Activated CD8-positive, alpha-beta T cell treated with anti-CD3 and anti-CD28 coated beads, Interleukin-2, amount 10 ng/mL, durations not matched to agents 7 days and 5 days (primary cell): ENCODE measurements around the gene OR1N2. TPM values are rescaled to one million over a fixed set of nuclear protein-coding genes. Genes with fewer than 3 reads are reported as not detected.
"Not testable (repeated sequence)": the region's sequence is repeated elsewhere in the genome, so short reads cannot be mapped to it uniquely, and the experiment has no call there.

Source experiments
- ATAC-seq: fragments of 150-1000 bp; cut with Tn5 transposase; one replicate; pipeline ENCODE4 v1.10.0; 2021; ENCODE audit warnings: moderate library complexity
- CTCF ChIA-PET: fragments of 350-600 bp; sonication (Branson Sonifier 250); formaldehyde crosslinking; loops from one replicate; lab custom pipeline; 2021; ENCODE audit warnings: antibody characterized with exemption; lab: Charles Lee
- POLR2A ChIA-PET: fragments of 350-600 bp; sonication (Branson Sonifier 250); formaldehyde crosslinking; loops from one replicate; lab custom pipeline; 2021; ENCODE audit warnings: antibody characterized with exemption; lab: Charles Lee
- DNase-seq: peaks from one replicate; pipeline ENCODE4 v3.0.0-alpha.2; 2020
- H3K27ac Mint-ChIP-seq: one replicate; pipeline ENCODE4 v1.8.0; 2021; ENCODE audit warnings: mild to moderate bottlenecking, mixed read lengths
- H3K27me3 Mint-ChIP-seq: one replicate; pipeline ENCODE4 v1.8.0; 2021; ENCODE audit warnings: low read depth, mixed read lengths
- H3K36me3 Mint-ChIP-seq: one replicate; pipeline ENCODE4 v1.8.0; 2021; ENCODE audit warnings: low read depth, mixed read lengths
- H3K4me1 Mint-ChIP-seq: one replicate; pipeline ENCODE4 v1.8.0; 2021; ENCODE audit warnings: low read depth, mixed read lengths
- H3K4me3 Mint-ChIP-seq: one replicate; pipeline ENCODE4 v1.8.0; 2021; ENCODE audit warnings: mild to moderate bottlenecking, mixed read lengths
- H3K9me3 Mint-ChIP-seq: one replicate; pipeline ENCODE4 v1.8.0; 2022; ENCODE audit warnings: mixed read lengths; ENCODE audit not compliant: insufficient read depth
- total RNA-seq, 2 experiments: library from RNA; stranded (reverse); gene quantifications; one replicate each; pipeline ENCODE4 v1.2.3, GENCODE V29; 2021

OR1N2 gene
- not detected for total RNA-seq

- Mint-ChIP-seq H3K36me3 (no peaks in the 10 kb centered on the region), H3K4me1 (no peaks in the 10 kb centered on the region), H3K9me3 (no peaks in the 10 kb centered on the region), H3K27me3 (peaks cover 35% of the 10 kb centered on the region), H3K27ac (no peak within 1 kb of the TSS), H3K4me3 (no peak within 1 kb of the TSS)
- CTCF ChIA-PET = no interaction called here
- ATAC-seq (no peak), DNase-seq (no peak)
- POLR2A ChIA-PET = no interaction called here
These were observed at the start of gene OR1N2 for GRCh38 chr9:122552812-122553211. Gene OR1N2 (plus strand): TSS chr9:122553112. CDS start chr9:122553212, 100 bp downstream.

- ATAC-seq (no peak), DNase-seq (no peak)
- POLR2A ChIA-PET = no interaction called here
- H3K27me3 Mint-ChIP-seq = peaks cover 36% of the 10 kb centered on the region
- CTCF ChIA-PET = no interaction called here
- no peak overlapping the region for H3K27ac Mint-ChIP-seq
- no peaks in the 10 kb centered on the region for H3K36me3 Mint-ChIP-seq
- no peaks in the 10 kb centered on the region for H3K4me1 Mint-ChIP-seq
- H3K4me3 Mint-ChIP-seq = no peak overlapping the region
- no peaks in the 10 kb centered on the region for H3K9me3 Mint-ChIP-seq
These were observed 45.9 kb upstream of the OR1N2 start for GRCh38 chr9:122506964-122507363.

GRCh38 chr9:122510502-122510901 lies 42.4 kb upstream of the OR1N2 start, which contains the start of gene OR1J2:
Gene OR1J2 (plus strand): TSS chr9:122510802. CDS start chr9:122510802, 0 bp downstream.
- no peak within 1 kb of the TSS for H3K4me3 Mint-ChIP-seq
- CTCF ChIA-PET = no interaction called here
- DNase-seq = no peak

GRCh38 chr9:122518226-122518625 lies 34.7 kb upstream of the OR1N2 start:
- DNase-seq (no peak), ATAC-seq (no peak)
- Mint-ChIP-seq H3K4me3 (no peak overlapping the region), H3K27ac (no peak overlapping the region), H3K36me3 (no peaks in the 10 kb centered on the region), H3K9me3 (no peaks in the 10 kb centered on the region), H3K4me1 (no peaks in the 10 kb centered on the region), H3K27me3 (peaks cover 20% of the 10 kb centered on the region)
- POLR2A ChIA-PET = no interaction called here
- CTCF ChIA-PET = interaction anchor here (1.2 kb wide), 1 partner anchor 20 kb away, joined by 3 read pairs; no protein-coding TSS in a partner anchor

More at GRCh38 chr9:122510502-122510901, 42.4 kb upstream of the OR1N2 start, which contains the start of gene OR1J2:
- Mint-ChIP-seq H3K4me1 (no peaks in the 10 kb centered on the region), H3K27ac (no peak within 1 kb of the TSS), H3K27me3 (peaks cover 44% of the 10 kb centered on the region), H3K36me3 (no peaks in the 10 kb centered on the region), H3K9me3 (no peaks in the 10 kb centered on the region)
- no peak for ATAC-seq
- POLR2A ChIA-PET = no interaction called here

DNA sequence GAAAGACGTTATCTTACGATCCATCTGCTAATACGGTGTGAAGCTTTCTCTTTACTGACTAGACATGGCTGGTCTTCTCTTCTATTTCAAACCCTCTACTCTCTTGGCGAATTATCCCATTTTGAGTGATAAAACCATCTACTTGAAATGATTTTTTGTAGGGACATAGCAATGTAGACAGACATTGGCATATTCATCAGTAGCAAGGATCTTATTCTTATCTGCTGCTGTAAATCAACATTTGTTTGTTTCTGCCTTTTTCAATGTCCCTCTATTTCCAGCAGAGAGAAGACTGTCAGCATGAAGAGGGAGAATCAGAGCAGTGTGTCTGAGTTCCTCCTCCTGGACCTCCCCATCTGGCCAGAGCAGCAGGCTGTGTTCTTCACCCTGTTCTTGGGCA lies 34.1 kb upstream of the OR1N2 start, which contains the start of gene OR1J4:
Gene OR1J4 (plus strand): TSS at position 301 of the 400 bp plus-strand sequence. CDS start 0 bp downstream, at position 301.
- Mint-ChIP-seq H3K27ac (no peak within 1 kb of the TSS), H3K4me1 (no peaks in the 10 kb centered on the region), H3K36me3 (no peaks in the 10 kb centered on the region), H3K9me3 (no peaks in the 10 kb centered on the region), H3K4me3 (no peak within 1 kb of the TSS), H3K27me3 (peaks cover 19% of the 10 kb centered on the region)
- ATAC-seq (no peak), DNase-seq (no peak)
- ChIA-PET CTCF (interaction anchor here (1.2 kb wide), 1 partner anchor 20 kb away, joined by 3 read pairs; no protein-coding TSS in a partner anchor), POLR2A (no interaction called here)

- ChIA-PET CTCF (no interaction called here), POLR2A (no interaction called here)
- Mint-ChIP-seq H3K27ac (no peak overlapping the region), H3K9me3 (no peaks in the 10 kb centered on the region), H3K4me3 (no peak overlapping the region), H3K4me1 (no peaks in the 10 kb centered on the region), H3K36me3 (no peaks in the 10 kb centered on the region), H3K27me3 (peaks cover 15% of the 10 kb centered on the region)
- ATAC-seq = no peak
- no peak for DNase-seq
These were observed 33.5 kb upstream of the OR1N2 start for GRCh38 chr9:122519376-122519775.

DNA sequence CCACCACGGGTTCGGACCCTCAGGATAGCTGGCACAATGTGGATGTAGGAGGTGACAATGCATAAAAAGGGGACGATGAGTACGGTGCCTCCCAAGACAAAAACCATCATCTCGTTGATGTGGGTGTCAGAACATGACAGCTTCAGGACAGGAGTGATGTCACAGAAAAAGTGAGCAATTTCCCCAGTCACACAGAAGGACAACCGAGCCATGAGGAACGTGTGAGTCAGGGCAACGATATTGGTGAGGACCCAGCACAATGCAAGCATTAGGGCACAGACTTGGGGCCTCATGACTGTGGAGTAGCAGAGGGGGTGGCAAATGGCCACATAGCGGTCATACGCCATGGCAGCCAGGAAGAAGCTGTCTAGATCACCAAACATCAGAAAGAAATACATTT lies 26.3 kb upstream of the OR1N2 start:
- H3K4me3 Mint-ChIP-seq = no peak overlapping the region
- H3K36me3 Mint-ChIP-seq = no peaks in the 10 kb centered on the region
- no peak overlapping the region for H3K27ac Mint-ChIP-seq
- no peaks in the 10 kb centered on the region for H3K9me3 Mint-ChIP-seq
- ChIA-PET CTCF (no interaction called here), POLR2A (no interaction called here)
- H3K27me3 Mint-ChIP-seq = peaks cover 13% of the 10 kb centered on the region
- H3K4me1 Mint-ChIP-seq = no peaks in the 10 kb centered on the region
- DNase-seq (no peak), ATAC-seq (no peak)

GRCh38 chr9:122527193-122527592 lies 25.7 kb upstream of the OR1N2 start, which contains the start of gene OR1N1:
Gene OR1N1 (minus strand): TSS chr9:122527293. CDS start chr9:122527293, 0 bp downstream.
- CTCF ChIA-PET = no interaction called here
- POLR2A ChIA-PET = no interaction called here
- ATAC-seq = no peak
- Mint-ChIP-seq H3K9me3 (no peaks in the 10 kb centered on the region), H3K4me1 (no peaks in the 10 kb centered on the region), H3K4me3 (no peak within 1 kb of the TSS), H3K36me3 (no peaks in the 10 kb centered on the region), H3K27me3 (peaks cover 10% of the 10 kb centered on the region), H3K27ac (no peak within 1 kb of the TSS)
- DNase-seq = no peak

GRCh38 chr9:122531157-122531556 lies 21.8 kb upstream of the OR1N2 start:
- H3K4me3 Mint-ChIP-seq, H3K27me3 Mint-ChIP-seq, H3K27ac Mint-ChIP-seq, POLR2A ChIA-PET, H3K36me3 Mint-ChIP-seq, DNase-seq, CTCF ChIA-PET, H3K9me3 Mint-ChIP-seq, H3K4me1 Mint-ChIP-seq, ATAC-seq: not testable (repeated sequence)

DNA sequence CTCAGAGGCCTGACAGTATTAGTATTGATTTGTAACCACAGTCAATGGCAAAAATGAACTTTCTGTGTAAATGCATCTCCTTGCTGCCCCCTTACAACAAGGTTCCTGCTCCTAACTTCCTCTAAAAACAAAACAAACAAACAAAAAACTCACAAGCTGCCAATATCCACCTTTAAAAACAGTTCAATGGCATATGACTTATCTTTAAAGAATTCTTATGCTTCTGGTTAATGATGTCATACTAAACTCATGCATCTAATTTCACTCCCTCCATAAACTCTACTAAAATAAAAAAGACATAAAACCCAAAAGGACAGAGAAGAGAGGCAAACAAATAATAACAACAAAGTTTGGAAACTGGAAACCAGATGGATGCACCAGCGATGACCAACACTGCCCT lies 16.8 kb upstream of the OR1N2 start:
- Mint-ChIP-seq H3K27ac (no peak overlapping the region), H3K9me3 (no peaks in the 10 kb centered on the region), H3K27me3 (peaks cover 3% of the 10 kb centered on the region), H3K4me1 (no peaks in the 10 kb centered on the region), H3K4me3 (no peak overlapping the region), H3K36me3 (no peaks in the 10 kb centered on the region)
- ATAC-seq (no peak), DNase-seq (no peak)
- ChIA-PET POLR2A (no interaction called here), CTCF (no interaction called here)

GRCh38 chr9:122537066-122537465 lies 15.8 kb upstream of the OR1N2 start:
- POLR2A ChIA-PET, H3K4me3 Mint-ChIP-seq, H3K36me3 Mint-ChIP-seq, H3K27me3 Mint-ChIP-seq, H3K9me3 Mint-ChIP-seq, DNase-seq, CTCF ChIA-PET, H3K27ac Mint-ChIP-seq, H3K4me1 Mint-ChIP-seq, ATAC-seq: not testable (repeated sequence)

DNA sequence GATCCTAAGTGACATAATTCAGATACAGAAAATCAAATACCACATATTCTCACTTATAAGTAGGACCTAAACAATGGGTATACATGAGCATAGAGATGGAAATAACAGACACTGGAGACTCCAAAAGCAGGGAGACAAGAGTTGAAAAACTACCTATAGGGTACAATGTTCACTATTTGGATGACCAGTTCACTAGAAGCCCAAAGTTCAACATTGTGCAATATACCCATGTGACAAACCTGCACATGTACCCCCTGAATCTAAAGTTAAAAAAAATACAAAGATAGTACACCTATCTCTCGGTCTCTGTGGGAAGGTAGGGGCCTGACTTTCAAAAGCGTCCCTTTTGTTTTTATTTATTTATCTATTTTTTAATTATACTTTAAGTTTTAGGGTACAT lies 14.2 kb upstream of the OR1N2 start:
- Mint-ChIP-seq H3K4me3 (no peak overlapping the region), H3K27me3 (peaks cover 9% of the 10 kb centered on the region), H3K36me3 (no peaks in the 10 kb centered on the region), H3K27ac (no peak overlapping the region), H3K4me1 (no peaks in the 10 kb centered on the region), H3K9me3 (no peaks in the 10 kb centered on the region)
- ATAC-seq = no peak
- no peak for DNase-seq
- POLR2A ChIA-PET = no interaction called here
- CTCF ChIA-PET = no interaction called here

DNA sequence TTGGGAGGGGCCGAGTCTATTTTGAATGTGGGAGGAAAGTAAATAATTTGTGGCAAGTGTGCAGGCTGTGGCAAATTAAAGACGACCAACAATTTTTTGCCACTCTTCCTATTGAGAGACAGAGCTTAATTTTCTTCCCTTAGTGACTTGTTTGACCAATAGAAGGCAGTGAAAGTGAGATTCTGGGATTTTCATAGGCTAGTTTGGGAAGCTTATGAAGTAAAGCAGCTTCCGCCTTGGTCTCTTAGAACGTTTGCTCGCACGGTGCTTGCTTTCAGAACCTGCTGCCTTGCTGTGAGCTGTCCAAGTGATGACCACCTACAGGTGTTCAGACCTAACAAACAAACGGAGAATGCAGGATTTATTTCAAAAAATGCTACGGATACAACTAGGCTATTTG lies 6.7 kb upstream of the OR1N2 start:
- no peaks in the 10 kb centered on the region for H3K36me3 Mint-ChIP-seq
- ATAC-seq (no peak), DNase-seq (no peak)
- H3K27ac Mint-ChIP-seq = no peak overlapping the region
- CTCF ChIA-PET = no interaction called here
- POLR2A ChIA-PET = no interaction called here
- H3K4me1 Mint-ChIP-seq = no peaks in the 10 kb centered on the region
- H3K4me3 Mint-ChIP-seq = no peak overlapping the region
- no peaks in the 10 kb centered on the region for H3K9me3 Mint-ChIP-seq
- H3K27me3 Mint-ChIP-seq = peaks cover 25% of the 10 kb centered on the region
